NK-92 treated with Interleukin-12 subunit alpha and Interleukin-12 subunit beta, amount 100 ng/mL, for 24 hours (cell line): Measurements from ENCODE around the gene NBPF20.
"Not testable (repeated sequence)": the region's sequence is repeated elsewhere in the genome, so short reads cannot be mapped to it uniquely, and the experiment has no call there.

Experiments used
- DNase-seq: peaks from one replicate; lab custom pipeline; 2025; lab: John Stamatoyannopoulos, UW

The NBPF20 gene

GRCh38 chr1:145425436-145426029 is at the start of gene NBPF20:
Gene NBPF20, minus strand, starts transcription at chr1:145425603. Its CDS starts 20,331 bp downstream, at chr1:145405272.
- DNase-seq, result peak; percentile 67

GRCh38 chr1:145474837-145475368 is 49.5 kb upstream of the NBPF20 start:
- not testable (repeated sequence) for DNase-seq

GRCh38 chr1:145472731-145473130 is 47.3 kb upstream of the NBPF20 start:
- not testable (repeated sequence) for DNase-seq

GRCh38 chr1:145471365-145471764 is 46.0 kb upstream of the NBPF20 start:
- DNase-seq, result not testable (repeated sequence)

- not testable (repeated sequence) for DNase-seq
Observed at GRCh38 chr1:145465405-145466144, 40.2 kb upstream of the NBPF20 start.

- not testable (repeated sequence) for DNase-seq
Observed at GRCh38 chr1:145464708-145465336, 39.4 kb upstream of the NBPF20 start.

- not testable (repeated sequence) for DNase-seq
Observed at GRCh38 chr1:145464017-145464416, 38.6 kb upstream of the NBPF20 start.

GRCh38 chr1:145460684-145461083 is 35.3 kb upstream of the NBPF20 start:
- DNase-seq, result not testable (repeated sequence)

- DNase-seq, result not testable (repeated sequence)
Observed at GRCh38 chr1:145460048-145460447, 34.6 kb upstream of the NBPF20 start.

GRCh38 chr1:145459591-145459990 is 34.2 kb upstream of the NBPF20 start:
- not testable (repeated sequence) for DNase-seq

- not testable (repeated sequence) for DNase-seq
Observed at GRCh38 chr1:145459063-145459462, 33.7 kb upstream of the NBPF20 start.

GRCh38 chr1:145454824-145455177 is 29.4 kb upstream of the NBPF20 start:
- DNase-seq, result not testable (repeated sequence)

- not testable (repeated sequence) for DNase-seq
Observed at GRCh38 chr1:145453873-145454823, 28.7 kb upstream of the NBPF20 start.

GRCh38 chr1:145452506-145452905 is 27.1 kb upstream of the NBPF20 start:
- DNase-seq, result not testable (repeated sequence)

GRCh38 chr1:145451914-145452313 is 26.5 kb upstream of the NBPF20 start:
- not testable (repeated sequence) for DNase-seq

GRCh38 chr1:145445219-145445618 is 19.8 kb upstream of the NBPF20 start:
- not testable (repeated sequence) for DNase-seq

GRCh38 chr1:145442340-145442739 is 16.9 kb upstream of the NBPF20 start:
- not testable (repeated sequence) for DNase-seq

GRCh38 chr1:145431363-145432256 is 6.2 kb upstream of the NBPF20 start:
- not testable (repeated sequence) for DNase-seq

- not testable (repeated sequence) for DNase-seq
Observed at GRCh38 chr1:145430830-145431229, 5.4 kb upstream of the NBPF20 start.

- not testable (repeated sequence) for DNase-seq
Observed at GRCh38 chr1:145429329-145429728, 3.9 kb upstream of the NBPF20 start.
